Stimulated activated naive CD8-positive, alpha-beta T cell treated with anti-CD3 and anti-CD28 coated beads, Interleukin-15, amount 100 ng/mL, for 72 hours (primary cell): ENCODE measurements around the gene DNAJC10.
"Not testable (repeated sequence)": the region's sequence is repeated elsewhere in the genome, so short reads cannot be mapped to it uniquely, and the experiment has no call there.

Experiments used
- ATAC-seq: fragments of 150-1000 bp; cut with Tn5 transposase; 2 replicates; pipeline ENCODE4 v1.10.0; 2021; ENCODE audit warnings: mild to moderate bottlenecking, moderate library complexity
- DNase-seq, 2 donors: peaks; one replicate each; pipeline ENCODE4 v3.0.0; 2021 to 2022
- H3K27ac Mint-ChIP-seq, 2 donors: one replicate each; pipeline ENCODE4 v1.8.0; 2022; ENCODE audit warnings: mild to moderate bottlenecking in 2 of 2, mixed read lengths in 2 of 2, moderate library complexity in 2 of 2
- H3K27me3 Mint-ChIP-seq: one replicate; pipeline ENCODE4 v1.8.0; 2022; ENCODE audit warnings: mixed read lengths
- H3K4me1 Mint-ChIP-seq: one replicate; pipeline ENCODE4 v1.8.0; 2022; ENCODE audit warnings: mild to moderate bottlenecking, mixed read lengths
- H3K4me3 Mint-ChIP-seq, 2 donors: one replicate each; pipeline ENCODE4 v1.8.0; 2022; ENCODE audit warnings: mild to moderate bottlenecking in 2 of 2, mixed read lengths in 2 of 2, moderate library complexity in 1 of 2
- H3K9me3 Mint-ChIP-seq, 2 donors: one replicate each; pipeline ENCODE4 v1.8.0; 2022; ENCODE audit warnings: mixed read lengths in 2 of 2

DNAJC10 gene

DNA sequence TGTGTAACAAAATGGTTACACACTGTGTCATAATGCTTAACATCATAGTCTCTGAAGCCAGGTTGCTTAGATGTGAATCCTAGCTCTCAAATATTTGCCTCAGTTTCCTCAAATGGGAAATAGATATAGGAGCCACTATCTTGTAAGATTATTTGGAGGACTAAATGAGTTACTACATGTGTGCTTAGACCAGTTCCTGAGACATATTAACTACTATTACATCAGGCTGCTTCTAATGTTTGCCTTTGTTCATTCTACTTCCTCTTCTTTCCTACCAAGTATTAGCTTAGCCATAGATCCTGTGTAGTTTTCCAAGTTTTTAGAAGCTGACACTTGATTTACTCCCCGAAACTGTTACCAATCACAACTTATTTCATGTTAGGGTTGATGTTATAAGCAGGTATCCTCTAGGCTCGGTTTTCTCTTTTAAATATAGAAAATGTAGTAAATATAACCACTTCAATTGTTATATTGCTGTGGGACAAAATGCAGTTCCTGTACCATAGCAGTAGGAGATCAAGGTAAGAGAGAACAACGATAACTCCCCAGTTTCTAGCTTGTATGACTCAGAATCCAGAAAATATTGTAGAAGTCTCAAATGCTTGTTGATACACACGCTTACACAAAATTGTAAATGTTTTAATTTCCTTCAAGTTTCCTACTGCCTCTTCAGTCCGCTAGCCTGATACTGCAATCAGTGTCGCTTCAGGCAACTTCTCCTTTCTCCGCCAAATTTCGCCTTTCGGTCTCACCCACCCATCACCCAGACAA lies 751 bp upstream of the DNAJC10 start:
- H3K9me3 Mint-ChIP-seq = no peaks in the 10 kb centered on the region
- H3K4me3 Mint-ChIP-seq = no peak overlapping the region
- DNase-seq (no peak), ATAC-seq (peak; percentile 50)
- H3K4me1 Mint-ChIP-seq = peaks cover 10% of the 10 kb centered on the region
- no peak overlapping the region for H3K27ac Mint-ChIP-seq
- peaks cover 18% of the 10 kb centered on the region for H3K27me3 Mint-ChIP-seq

DNA sequence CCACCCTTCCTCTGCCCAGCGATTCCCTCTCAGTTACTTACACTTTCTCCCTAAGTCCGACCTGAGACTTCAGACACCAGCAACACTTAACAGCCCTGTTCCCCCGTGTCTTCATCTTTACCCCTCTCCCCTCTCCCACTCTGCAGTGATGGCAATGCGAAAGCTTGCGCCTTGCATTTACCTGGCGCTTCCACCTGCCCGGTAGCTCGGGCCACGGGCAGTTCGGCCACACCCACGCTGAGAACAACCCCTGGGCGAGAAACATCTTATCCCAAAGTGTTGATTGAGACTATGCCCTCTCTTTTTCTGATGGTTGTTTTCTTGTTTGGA lies 558 bp downstream of the DNAJC10 start:
- Mint-ChIP-seq H3K4me3 (no peak overlapping the region), H3K9me3 (no peaks in the 10 kb centered on the region), H3K27ac (no peak overlapping the region), H3K4me1 (peaks cover 10% of the 10 kb centered on the region), H3K27me3 (peaks cover 9% of the 10 kb centered on the region)
- DNase-seq (no peak), ATAC-seq (no peak)

DNA sequence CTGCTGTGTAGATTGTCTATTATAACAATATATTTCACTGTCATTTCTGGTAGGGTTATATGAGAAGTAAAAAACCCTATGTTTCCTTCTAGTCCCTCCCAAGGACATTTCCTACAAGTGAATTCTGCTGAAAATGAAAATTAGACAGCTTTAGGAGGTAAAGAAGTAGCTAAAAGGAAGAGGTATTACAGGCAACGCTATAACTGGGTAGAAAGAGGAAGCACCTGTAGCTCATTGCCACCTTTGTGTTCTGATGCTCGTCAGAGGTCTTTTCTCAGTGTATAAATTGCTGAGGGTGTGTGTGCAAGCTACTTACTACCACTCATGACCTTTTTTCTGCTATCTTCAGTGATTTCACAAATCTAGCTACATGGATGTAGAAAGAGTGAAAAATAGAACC lies 1.4 kb downstream of the DNAJC10 start:
- H3K4me1 Mint-ChIP-seq = peaks cover 10% of the 10 kb centered on the region
- peaks cover 9% of the 10 kb centered on the region for H3K27me3 Mint-ChIP-seq
- no peaks in the 10 kb centered on the region for H3K9me3 Mint-ChIP-seq
- ATAC-seq (no peak), DNase-seq (no peak)
- H3K4me3 Mint-ChIP-seq = no peak overlapping the region
- H3K27ac Mint-ChIP-seq = no peak overlapping the region

DNA sequence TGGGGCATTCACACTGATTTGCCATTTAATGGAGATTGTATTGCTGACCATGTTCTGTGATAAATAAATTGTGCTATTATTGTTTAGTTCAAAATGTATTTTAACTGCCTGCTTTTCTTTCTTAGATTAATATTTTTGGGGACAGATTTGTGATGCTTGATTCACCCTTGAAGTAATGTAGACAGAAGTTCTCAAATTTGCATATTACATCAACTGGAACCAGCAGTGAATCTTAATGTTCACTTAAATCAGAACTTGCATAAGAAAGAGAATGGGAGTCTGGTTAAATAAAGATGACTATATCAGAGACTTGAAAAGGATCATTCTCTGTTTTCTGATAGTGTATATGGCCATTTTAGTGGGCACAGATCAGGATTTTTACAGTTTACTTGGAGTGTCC lies 1.8 kb downstream of the DNAJC10 start:
- no peak overlapping the region for H3K27ac Mint-ChIP-seq
- ATAC-seq (no peak), DNase-seq (no peak)
- H3K9me3 Mint-ChIP-seq = no peaks in the 10 kb centered on the region
- no peak overlapping the region for H3K4me3 Mint-ChIP-seq
- peaks cover 10% of the 10 kb centered on the region for H3K4me1 Mint-ChIP-seq
- H3K27me3 Mint-ChIP-seq = peaks cover 9% of the 10 kb centered on the region

DNA sequence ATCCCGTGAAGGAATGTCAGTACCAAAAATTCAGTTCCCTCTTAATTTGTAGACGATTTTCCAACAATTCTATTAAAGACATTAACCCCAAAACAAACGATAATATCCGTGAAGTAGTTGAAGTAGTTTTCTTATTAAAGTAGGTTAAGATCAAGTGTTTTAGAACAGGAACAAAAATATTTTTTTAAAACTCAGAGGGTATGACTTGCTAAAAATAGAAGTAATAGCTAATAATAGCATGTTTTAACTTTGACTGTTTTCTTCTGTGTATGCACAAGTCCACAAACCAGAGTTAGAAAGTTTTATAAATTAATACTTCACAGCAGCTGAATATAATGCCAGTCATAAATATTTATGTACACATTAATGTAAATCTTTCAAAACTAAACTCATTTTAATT lies 2.4 kb downstream of the DNAJC10 start:
- ATAC-seq (no peak), DNase-seq (no peak)
- H3K4me3 Mint-ChIP-seq = no peak overlapping the region
- no peaks in the 10 kb centered on the region for H3K9me3 Mint-ChIP-seq
- peaks cover 10% of the 10 kb centered on the region for H3K4me1 Mint-ChIP-seq
- H3K27me3 Mint-ChIP-seq = peaks cover 8% of the 10 kb centered on the region
- no peak overlapping the region for H3K27ac Mint-ChIP-seq

DNA sequence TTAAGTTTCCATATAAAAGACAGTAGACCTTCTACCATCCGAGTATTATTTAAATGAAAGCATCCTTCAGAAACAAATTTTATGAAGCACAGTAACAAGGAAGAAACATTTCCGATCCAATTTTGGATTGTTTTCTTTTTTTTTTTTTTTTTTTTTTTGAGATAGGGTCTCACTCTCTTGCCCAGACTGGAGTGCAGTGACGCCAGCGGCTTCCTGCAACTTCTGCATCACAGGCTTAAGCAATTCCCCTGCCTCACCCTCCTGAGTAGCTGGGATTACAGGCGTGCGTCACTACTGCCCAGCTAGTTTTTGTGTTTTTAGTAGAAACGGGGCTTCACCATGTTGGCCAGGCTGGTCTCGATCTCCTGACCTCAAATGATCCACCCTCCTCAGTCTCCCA lies 3.1 kb downstream of the DNAJC10 start:
- H3K4me3 Mint-ChIP-seq, H3K9me3 Mint-ChIP-seq, ATAC-seq, H3K27me3 Mint-ChIP-seq, DNase-seq, H3K4me1 Mint-ChIP-seq, H3K27ac Mint-ChIP-seq: not testable (repeated sequence)

DNA sequence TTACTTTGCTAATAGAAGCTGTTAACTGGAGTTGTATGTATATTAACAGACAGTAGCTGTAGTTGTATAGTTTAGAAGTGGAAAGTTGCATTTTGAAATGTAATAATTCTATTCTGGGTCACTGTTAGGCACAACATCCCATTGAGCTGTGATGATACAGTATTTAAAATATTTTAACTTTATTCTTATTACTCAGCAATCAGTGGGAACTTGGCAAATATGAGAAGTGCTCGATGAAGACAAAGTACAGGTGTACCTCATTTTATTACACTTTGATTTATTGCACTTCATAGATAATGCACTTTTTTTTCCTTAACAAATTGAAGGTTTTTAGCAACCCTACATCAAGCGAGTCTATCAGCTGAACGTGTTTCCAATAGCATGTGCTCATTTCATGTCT lies 8.6 kb downstream of the DNAJC10 start:
- H3K4me3 Mint-ChIP-seq = no peak overlapping the region
- ATAC-seq (no peak), DNase-seq (no peak)
- H3K4me1 Mint-ChIP-seq = no peaks in the 10 kb centered on the region
- no peaks in the 10 kb centered on the region for H3K27me3 Mint-ChIP-seq
- H3K9me3 Mint-ChIP-seq = no peaks in the 10 kb centered on the region
- H3K27ac Mint-ChIP-seq = no peak overlapping the region

DNA sequence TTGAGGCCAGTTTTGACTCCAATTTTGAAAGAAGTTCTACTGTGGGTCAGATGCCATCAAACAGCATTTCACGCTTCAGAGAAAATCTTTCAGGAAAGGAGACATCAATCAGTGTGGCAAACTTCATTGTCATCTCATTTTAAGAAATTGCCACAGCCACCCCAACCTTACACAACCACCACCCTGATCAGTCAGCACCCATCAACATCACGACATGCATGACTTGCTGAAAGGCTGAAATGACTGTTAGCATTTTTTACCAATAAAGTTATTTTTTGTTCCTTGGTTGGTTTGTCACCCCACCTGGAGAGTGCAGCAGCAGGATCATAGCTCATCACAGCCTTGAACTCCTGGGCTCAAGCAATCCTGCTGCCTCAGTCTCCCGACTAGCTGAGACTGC lies 10.4 kb downstream of the DNAJC10 start:
- DNase-seq (no peak), ATAC-seq (no peak)
- Mint-ChIP-seq H3K4me3 (no peak overlapping the region), H3K27ac (no peak overlapping the region), H3K4me1 (no peaks in the 10 kb centered on the region), H3K27me3 (no peaks in the 10 kb centered on the region), H3K9me3 (no peaks in the 10 kb centered on the region)

DNA sequence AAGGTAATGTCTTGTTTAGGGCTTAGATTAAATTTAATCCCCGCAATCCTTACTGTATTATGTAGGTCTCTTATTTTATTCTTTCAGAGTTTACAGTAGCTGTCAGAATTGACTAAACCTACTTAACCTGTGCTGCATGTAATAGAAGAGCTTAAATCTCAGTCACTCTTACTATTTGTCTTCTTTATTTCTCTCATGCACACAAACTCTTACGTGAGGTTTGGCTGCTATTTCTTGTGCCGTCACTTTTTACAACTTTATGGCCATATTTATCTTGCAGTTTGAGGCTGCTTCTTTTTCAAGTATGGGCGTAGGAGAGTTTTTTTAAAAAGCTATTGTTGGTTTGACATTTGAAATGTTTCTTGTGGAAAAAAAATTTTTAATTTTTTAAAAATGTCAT lies 12.0 kb downstream of the DNAJC10 start:
- no peaks in the 10 kb centered on the region for H3K27me3 Mint-ChIP-seq
- H3K27ac Mint-ChIP-seq = no peak overlapping the region
- H3K9me3 Mint-ChIP-seq = no peaks in the 10 kb centered on the region
- H3K4me3 Mint-ChIP-seq = no peak overlapping the region
- no peaks in the 10 kb centered on the region for H3K4me1 Mint-ChIP-seq
- ATAC-seq (no peak), DNase-seq (no peak)

DNA sequence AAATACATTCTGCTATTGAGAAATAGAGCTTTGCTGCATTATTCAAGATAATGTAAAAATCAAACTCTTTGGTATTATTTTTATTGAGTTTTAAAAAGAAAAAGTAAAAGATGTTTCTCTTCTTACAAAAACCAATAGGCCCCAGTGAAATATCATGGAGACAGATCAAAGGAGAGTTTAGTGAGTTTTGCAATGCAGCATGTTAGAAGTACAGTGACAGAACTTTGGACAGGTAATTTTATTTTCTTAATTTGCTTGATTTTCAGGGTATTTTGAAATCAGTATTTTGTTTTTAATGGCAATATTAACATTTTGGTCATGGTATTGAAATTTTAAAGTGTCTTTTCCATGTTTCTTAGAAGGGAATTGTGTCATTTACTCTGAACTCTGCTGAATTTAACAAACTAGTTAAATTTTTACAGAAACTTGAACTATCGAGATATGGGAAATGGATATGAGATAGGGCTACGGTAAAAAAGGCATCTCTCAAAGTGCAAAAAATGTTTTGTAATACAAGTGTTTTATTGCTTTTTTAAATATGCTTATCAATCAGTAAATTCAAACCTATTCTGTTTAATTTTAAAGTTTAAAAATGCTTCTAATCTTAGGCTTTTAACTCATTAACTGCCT lies 13.8 kb downstream of the DNAJC10 start:
- Mint-ChIP-seq H3K4me3 (no peak overlapping the region), H3K27me3 (no peaks in the 10 kb centered on the region), H3K27ac (no peak overlapping the region), H3K9me3 (no peaks in the 10 kb centered on the region), H3K4me1 (peaks cover 2% of the 10 kb centered on the region)
- no peak for ATAC-seq
- DNase-seq = no peak

DNA sequence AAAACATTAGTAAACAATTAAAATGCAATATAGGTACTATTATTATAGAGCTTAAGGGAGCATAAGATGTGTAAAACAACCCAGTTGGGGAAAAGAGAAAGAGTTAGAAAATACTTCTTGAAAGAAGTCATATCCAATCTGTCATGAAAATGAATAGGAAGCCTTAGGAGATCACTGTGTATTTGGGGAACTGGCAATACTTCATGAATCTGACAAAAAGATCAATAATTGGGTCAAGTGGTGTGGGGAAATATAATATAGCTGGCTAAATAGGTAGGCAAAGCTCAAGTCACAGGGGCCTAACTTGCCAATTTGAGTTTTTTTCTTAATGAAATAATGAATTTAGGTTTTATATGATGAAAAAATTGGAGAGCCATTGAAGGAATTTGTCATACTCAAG lies 14.4 kb downstream of the DNAJC10 start:
- Mint-ChIP-seq H3K4me3 (no peak overlapping the region), H3K4me1 (peaks cover 7% of the 10 kb centered on the region), H3K27me3 (no peaks in the 10 kb centered on the region), H3K9me3 (no peaks in the 10 kb centered on the region), H3K27ac (no peak overlapping the region)
- no peak for DNase-seq
- ATAC-seq = no peak

DNA sequence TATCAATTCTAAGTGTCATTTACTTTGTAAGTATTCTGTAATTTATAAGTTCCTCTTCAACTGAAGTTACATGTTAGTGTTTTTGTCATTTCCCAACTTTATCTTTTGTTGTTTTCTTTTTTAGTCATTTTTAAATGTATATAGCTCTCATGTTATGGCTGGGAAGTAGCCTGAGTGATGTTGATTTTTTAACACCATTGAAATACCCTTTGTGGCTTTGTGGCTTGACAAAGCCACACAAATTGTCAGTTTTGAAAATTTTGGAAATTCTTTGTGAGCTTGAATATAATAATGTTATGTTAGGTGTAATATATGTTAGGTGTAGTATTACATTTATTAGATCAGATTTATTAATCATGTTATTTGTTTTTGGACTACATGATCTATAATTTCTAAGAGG lies 16.7 kb downstream of the DNAJC10 start:
- H3K27ac Mint-ChIP-seq = no peak overlapping the region
- no peak overlapping the region for H3K4me3 Mint-ChIP-seq
- no peaks in the 10 kb centered on the region for H3K9me3 Mint-ChIP-seq
- DNase-seq (no peak), ATAC-seq (no peak)
- H3K4me1 Mint-ChIP-seq = peaks cover 7% of the 10 kb centered on the region
- no peaks in the 10 kb centered on the region for H3K27me3 Mint-ChIP-seq

DNA sequence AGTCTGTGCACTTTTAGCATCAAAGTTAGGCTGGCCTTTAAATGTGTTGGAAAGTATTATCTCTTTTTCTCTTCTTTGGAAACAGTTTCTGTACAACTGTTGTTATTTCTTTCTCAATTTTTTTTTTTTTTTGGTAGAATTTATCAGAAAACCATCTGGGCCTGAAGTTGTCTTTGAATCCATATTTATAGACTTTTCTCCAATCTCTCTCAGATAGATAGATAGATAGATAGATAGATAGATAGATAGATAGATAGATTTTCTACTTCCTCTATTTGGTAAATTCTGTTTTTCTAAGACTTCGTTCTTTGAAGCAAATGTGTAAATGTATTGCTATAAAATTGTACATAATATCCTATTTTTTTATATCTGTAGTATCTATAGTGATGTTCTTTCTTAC lies 17.5 kb downstream of the DNAJC10 start:
- Mint-ChIP-seq H3K27ac (no peak overlapping the region), H3K4me1 (peaks cover 7% of the 10 kb centered on the region), H3K9me3 (no peaks in the 10 kb centered on the region), H3K27me3 (no peaks in the 10 kb centered on the region), H3K4me3 (no peak overlapping the region)
- no peak for ATAC-seq
- no peak for DNase-seq

DNA sequence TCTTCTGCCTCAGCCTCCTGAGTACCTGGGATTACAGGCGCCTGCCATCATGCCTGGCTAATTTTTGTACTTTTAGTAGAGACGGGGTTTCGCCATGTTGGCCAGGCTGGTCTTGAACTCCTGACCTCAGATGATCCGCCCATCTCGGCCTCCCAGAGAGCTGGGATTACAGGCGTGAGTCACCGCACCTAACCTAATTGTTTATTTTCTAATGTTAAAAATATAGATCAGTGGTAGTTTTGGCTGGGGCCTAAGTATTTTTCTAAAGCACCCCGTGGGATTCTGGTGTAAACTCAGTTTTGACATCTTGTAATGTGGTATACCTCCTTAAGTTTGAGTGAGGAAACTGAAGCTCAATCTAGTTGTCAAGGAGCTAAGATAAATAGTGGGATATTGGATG lies 20.8 kb downstream of the DNAJC10 start:
- H3K27ac Mint-ChIP-seq, H3K4me3 Mint-ChIP-seq: not testable (repeated sequence)

DNA sequence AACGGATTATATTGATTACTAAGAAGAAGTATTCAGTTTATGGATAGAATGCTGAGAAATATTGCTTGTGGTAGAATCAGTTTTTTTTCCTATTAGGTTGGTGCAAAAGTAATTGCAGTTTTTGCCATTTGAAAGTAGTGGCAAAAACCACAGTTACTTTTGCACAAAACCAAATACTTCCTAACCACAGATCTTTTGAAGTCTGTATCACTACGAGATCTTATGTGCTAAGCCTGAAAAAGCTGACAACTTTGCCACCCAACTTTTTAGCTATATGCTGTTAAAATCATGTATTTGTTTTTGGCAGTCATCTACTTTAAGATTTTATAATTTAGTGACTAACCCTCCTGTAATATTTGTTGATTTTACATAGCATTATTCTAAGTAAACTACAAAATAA lies 24.6 kb downstream of the DNAJC10 start:
- no peak overlapping the region for H3K27ac Mint-ChIP-seq
- ATAC-seq = no peak
- no peaks in the 10 kb centered on the region for H3K9me3 Mint-ChIP-seq
- H3K4me3 Mint-ChIP-seq = no peak overlapping the region
- DNase-seq = no peak
- H3K27me3 Mint-ChIP-seq = no peaks in the 10 kb centered on the region
- H3K4me1 Mint-ChIP-seq = no peaks in the 10 kb centered on the region

More for the DNA sequence above, 20.8 kb downstream of the DNAJC10 start:
- not testable (repeated sequence) for ATAC-seq, DNase-seq, H3K9me3 Mint-ChIP-seq, H3K27me3 Mint-ChIP-seq, H3K4me1 Mint-ChIP-seq

DNA sequence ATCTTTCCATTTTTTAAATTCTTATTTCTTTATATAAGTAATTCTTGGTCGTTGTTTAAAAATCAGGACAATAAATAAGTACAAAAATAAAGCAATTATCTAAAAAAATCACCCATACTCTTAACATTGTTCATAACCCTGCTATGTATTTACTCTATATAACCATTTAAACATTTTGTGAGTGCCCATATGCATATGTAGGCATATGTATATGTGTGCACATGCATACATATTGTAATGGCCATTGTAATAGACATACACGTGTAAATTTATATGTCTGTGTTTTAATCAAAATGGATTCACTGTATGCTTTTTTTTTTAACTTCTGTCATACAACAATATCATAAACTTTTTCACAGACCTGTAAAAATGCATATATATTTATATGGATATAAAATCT lies 25.6 kb downstream of the DNAJC10 start:
- Mint-ChIP-seq H3K27me3 (no peaks in the 10 kb centered on the region), H3K27ac (no peak overlapping the region), H3K9me3 (no peaks in the 10 kb centered on the region), H3K4me1 (no peaks in the 10 kb centered on the region), H3K4me3 (no peak overlapping the region)
- no peak for ATAC-seq
- DNase-seq = no peak

DNA sequence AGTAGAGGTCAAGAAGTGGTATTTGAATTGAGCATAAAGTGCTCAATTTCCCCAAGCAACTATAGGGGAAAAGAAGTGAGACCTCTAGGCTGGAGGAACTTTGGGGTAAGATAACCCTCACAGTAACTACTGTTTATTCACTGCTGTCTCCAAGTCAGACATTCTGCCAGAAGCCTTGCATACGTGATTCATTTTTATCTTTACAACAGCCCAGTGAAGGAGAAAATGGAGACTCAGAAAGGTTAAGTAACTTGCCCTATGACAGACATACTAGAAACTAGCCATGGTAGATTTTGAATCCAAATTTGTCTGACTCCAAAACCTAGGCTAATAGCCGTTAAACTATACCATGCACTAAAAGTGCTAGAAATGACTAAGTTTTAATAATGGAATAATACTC lies 28.4 kb downstream of the DNAJC10 start:
- DNase-seq = no peak
- Mint-ChIP-seq H3K27ac (no peak overlapping the region), H3K9me3 (no peaks in the 10 kb centered on the region), H3K4me1 (no peaks in the 10 kb centered on the region), H3K4me3 (no peak overlapping the region), H3K27me3 (no peaks in the 10 kb centered on the region)
- no peak for ATAC-seq
